DND-41 (cell line): ENCODE measurements around the gene HSPA2.
"Not testable (repeated sequence)": the region's sequence is repeated elsewhere in the genome, so short reads cannot be mapped to it uniquely, and the experiment has no call there.

Experiments used
- ATAC-seq: fragments of 200-7000 bp; cut with Tn5 transposase; 3 replicates; pipeline ENCODE4 v1.9.1; 2021; ENCODE audit warnings: low read depth; ENCODE audit not compliant: insufficient read depth
- DNase-seq: peaks from one replicate; pipeline ENCODE4 v3.0.0-alpha.2; 2020
- H2AFZ ChIP-seq: 2 replicates; pipeline ENCODE4 v1.6.0; 2012; ENCODE audit warnings: low read depth, low read length
- H3K27ac ChIP-seq: 2 replicates; pipeline ENCODE4 v1.5.1; 2012; ENCODE audit warnings: low read length, inconsistent platforms
- H3K27me3 ChIP-seq: fragments of 200-600 bp; sonication (generic); 2 replicates; pipeline ENCODE4 v1.6.0; 2012; ENCODE audit warnings: low read length, mild to moderate bottlenecking, inconsistent platforms; ENCODE audit not compliant: insufficient read depth, poor library complexity
- H3K36me3 ChIP-seq: 2 replicates; pipeline ENCODE4 v1.5.1; 2012; ENCODE audit warnings: low read length, inconsistent platforms; ENCODE audit not compliant: insufficient read depth
- H3K4me1 ChIP-seq: 2 replicates; pipeline ENCODE4 v1.5.1; 2012; ENCODE audit warnings: mild to moderate bottlenecking, low read length; ENCODE audit not compliant: insufficient read depth
- H3K4me2 ChIP-seq: 2 replicates; pipeline ENCODE4 v1.6.0; 2012; ENCODE audit warnings: mild to moderate bottlenecking, moderate library complexity, low read length, inconsistent platforms; ENCODE audit not compliant: insufficient read depth
- H3K4me3 ChIP-seq, 2 experiments: fragments of 200-600 bp in 1 of 2; shearing (Covaris generic) in 1 of 2; 2 replicates each; pipeline ENCODE4 v1.5.1; 2012 to 2016; ENCODE audit warnings: inconsistent platforms in 2 of 2, low read length in 2 of 2, mild to moderate bottlenecking in 2 of 2, low read depth in 1 of 2, moderate library complexity in 1 of 2
- H3K79me2 ChIP-seq: 2 replicates; pipeline ENCODE4 v1.6.0; 2012; ENCODE audit warnings: low read length, inconsistent platforms; ENCODE audit not compliant: insufficient read depth
- H3K9ac ChIP-seq: 2 replicates; pipeline ENCODE4 v1.6.0; 2012; ENCODE audit warnings: low read depth, mild to moderate bottlenecking, inconsistent platforms, low read length, moderate library complexity
- H3K9me3 ChIP-seq: 2 replicates; pipeline ENCODE4 v1.5.1; 2012; ENCODE audit warnings: low read length, moderate library complexity, mild to moderate bottlenecking, inconsistent platforms; ENCODE audit not compliant: insufficient read depth, severe bottlenecking
- H4K20me1 ChIP-seq: 2 replicates; pipeline ENCODE4 v1.6.0; 2012; ENCODE audit warnings: low read length; ENCODE audit not compliant: insufficient read depth
- EZH2 ChIP-seq: IDR thresholded peaks from 3 replicates; pipeline ENCODE4 v1.6.1; 2012; ENCODE audit warnings: borderline replicate concordance, low read depth, mild to moderate bottlenecking, moderate library complexity, low read length, inconsistent platforms; ENCODE audit not compliant: severe bottlenecking
- TF ChIP-seq, protein P1 (sequence below): IDR thresholded peaks from 2 replicates; pipeline ENCODE4 v1.5.1; 2012; ENCODE audit warnings: borderline replicate concordance, low read length, moderate library complexity, mild to moderate bottlenecking; ENCODE audit not compliant: poor library complexity, severe bottlenecking; ENCODE audit errors: extremely low read depth

The HSPA2 gene

DNA sequence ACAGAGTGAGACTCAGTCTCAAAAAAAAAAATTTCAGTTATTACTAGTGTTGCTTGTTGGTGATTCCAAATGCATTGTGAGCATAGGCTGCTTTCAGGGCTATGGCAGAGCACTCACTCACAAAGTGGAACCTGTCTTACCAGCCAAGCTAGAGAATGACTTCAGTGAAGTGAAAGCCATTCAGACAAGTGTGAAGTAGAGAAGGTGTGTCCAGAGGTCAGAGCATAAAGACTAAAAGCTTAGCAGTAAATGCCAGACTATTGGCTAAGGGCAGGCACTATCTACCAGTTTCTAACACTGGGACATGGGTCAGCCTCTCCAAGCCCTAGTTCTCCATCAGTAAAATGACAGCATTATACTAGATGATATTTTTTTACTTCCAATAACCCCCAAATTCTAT, 21.9 kb downstream of the HSPA2 start:
- Histone ChIP-seq H3K4me1 (no peaks in the 10 kb centered on the region), H3K36me3 (no peaks in the 10 kb centered on the region), H3K4me2 (no peak overlapping the region), H2AFZ (no peak overlapping the region), H3K9me3 (no peaks in the 10 kb centered on the region), H3K27ac (no peak overlapping the region), H3K79me2 (no peaks in the 10 kb centered on the region), H4K20me1 (no peaks in the 10 kb centered on the region), H3K9ac (no peak overlapping the region), H3K4me3 (no peak overlapping the region), H3K27me3 (peaks cover 9% of the 10 kb centered on the region)
- ATAC-seq = no peak
- TF ChIP-seq EZH2 = no peak
- TF ChIP-seq, protein P1, sequence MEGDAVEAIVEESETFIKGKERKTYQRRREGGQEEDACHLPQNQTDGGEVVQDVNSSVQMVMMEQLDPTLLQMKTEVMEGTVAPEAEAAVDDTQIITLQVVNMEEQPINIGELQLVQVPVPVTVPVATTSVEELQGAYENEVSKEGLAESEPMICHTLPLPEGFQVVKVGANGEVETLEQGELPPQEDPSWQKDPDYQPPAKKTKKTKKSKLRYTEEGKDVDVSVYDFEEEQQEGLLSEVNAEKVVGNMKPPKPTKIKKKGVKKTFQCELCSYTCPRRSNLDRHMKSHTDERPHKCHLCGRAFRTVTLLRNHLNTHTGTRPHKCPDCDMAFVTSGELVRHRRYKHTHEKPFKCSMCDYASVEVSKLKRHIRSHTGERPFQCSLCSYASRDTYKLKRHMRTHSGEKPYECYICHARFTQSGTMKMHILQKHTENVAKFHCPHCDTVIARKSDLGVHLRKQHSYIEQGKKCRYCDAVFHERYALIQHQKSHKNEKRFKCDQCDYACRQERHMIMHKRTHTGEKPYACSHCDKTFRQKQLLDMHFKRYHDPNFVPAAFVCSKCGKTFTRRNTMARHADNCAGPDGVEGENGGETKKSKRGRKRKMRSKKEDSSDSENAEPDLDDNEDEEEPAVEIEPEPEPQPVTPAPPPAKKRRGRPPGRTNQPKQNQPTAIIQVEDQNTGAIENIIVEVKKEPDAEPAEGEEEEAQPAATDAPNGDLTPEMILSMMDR = no peak
- no peak for DNase-seq

DNA sequence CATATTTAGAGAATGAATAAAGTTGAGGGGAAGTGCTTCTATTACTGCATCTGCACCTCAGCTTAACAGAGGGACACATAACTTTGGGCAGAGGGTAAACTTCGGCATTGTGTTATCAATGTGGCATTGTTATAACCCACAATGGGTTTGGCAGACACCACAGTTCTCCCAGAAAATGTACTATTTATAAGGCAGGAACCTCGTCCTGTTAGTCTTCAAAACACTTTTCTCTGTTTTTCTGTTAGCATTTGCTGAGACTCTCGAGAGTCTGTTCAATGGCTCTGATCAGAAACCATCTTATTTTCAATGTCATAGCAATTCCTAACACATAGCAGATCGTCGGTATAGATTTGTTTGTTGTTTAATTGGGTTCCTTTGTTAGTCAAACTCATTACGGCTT, 23.2 kb downstream of the HSPA2 start:
- H3K79me2 ChIP-seq = no peaks in the 10 kb centered on the region
- H3K36me3 ChIP-seq = no peaks in the 10 kb centered on the region
- no peak overlapping the region for H3K4me2 ChIP-seq
- no peaks in the 10 kb centered on the region for H3K4me1 ChIP-seq
- H3K4me3 ChIP-seq = no peak overlapping the region
- H3K27me3 ChIP-seq = peaks cover 6% of the 10 kb centered on the region
- TF ChIP-seq, protein P1 = no peak
- no peak for TF ChIP-seq EZH2
- no peak overlapping the region for H2AFZ ChIP-seq
- no peak overlapping the region for H3K9ac ChIP-seq
- H3K9me3 ChIP-seq = no peaks in the 10 kb centered on the region
- ATAC-seq (no peak), DNase-seq (no peak)
- no peaks in the 10 kb centered on the region for H4K20me1 ChIP-seq
- no peak overlapping the region for H3K27ac ChIP-seq

DNA sequence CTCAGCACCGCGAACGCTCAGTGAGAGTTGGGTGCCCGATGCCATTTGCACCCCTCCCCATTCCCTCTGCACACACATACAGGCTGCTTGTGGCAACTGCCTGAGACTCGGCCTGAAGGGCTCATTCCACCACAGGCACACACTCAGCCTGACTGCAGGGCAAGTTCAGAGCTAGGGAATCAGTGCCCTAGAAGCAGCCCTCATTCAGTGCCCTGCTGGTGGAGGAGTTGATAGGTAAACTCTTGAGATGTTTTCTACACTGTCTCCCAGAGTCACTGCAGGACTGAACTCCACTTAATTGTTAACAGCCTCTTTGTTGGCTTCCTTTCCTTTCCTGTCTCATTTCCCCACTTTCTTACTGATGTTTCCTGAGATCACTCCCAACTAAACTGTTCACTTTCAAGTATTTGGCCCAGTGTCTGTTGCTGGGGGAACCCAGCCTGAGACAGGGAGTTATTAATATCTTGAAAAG, 26.1 kb downstream of the HSPA2 start:
- Histone ChIP-seq H3K79me2 (no peaks in the 10 kb centered on the region), H3K4me1 (no peaks in the 10 kb centered on the region), H4K20me1 (no peaks in the 10 kb centered on the region), H3K27me3 (peaks cover 6% of the 10 kb centered on the region), H3K4me3 (no peak overlapping the region), H3K9ac (no peak overlapping the region), H3K27ac (no peak overlapping the region), H3K36me3 (no peaks in the 10 kb centered on the region), H2AFZ (no peak overlapping the region), H3K4me2 (no peak overlapping the region), H3K9me3 (no peaks in the 10 kb centered on the region)
- TF ChIP-seq, protein P1 = no peak
- no peak for TF ChIP-seq EZH2
- no peak for DNase-seq
- ATAC-seq = no peak

DNA sequence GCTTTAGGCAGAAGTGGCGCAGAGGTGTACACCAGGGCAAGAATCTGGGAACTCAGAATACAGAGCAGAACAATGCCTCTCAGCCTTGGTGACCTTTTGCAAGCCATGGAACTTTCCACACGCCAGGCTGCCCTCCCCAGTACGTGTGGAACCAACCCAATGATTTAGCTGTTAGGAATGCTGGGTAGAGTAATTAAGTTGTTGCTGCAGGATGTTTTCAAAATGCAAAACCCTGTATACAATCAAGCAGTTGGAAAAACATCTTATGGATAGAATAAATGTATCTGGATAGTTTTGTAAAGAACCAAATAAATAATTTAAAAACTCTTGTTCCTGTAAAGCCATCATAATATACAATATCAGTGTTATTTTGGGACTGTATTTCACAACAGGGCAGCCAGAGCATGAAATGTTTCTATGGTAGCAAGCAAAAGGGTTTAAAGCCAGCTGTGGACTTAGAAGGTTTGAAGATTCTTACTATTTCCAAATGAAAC, 28.6 kb downstream of the HSPA2 start:
- Histone ChIP-seq H3K27ac (no peak overlapping the region), H3K4me2 (no peak overlapping the region)
- TF ChIP-seq EZH2 = no peak
- TF ChIP-seq, protein P1 = no peak

DNA sequence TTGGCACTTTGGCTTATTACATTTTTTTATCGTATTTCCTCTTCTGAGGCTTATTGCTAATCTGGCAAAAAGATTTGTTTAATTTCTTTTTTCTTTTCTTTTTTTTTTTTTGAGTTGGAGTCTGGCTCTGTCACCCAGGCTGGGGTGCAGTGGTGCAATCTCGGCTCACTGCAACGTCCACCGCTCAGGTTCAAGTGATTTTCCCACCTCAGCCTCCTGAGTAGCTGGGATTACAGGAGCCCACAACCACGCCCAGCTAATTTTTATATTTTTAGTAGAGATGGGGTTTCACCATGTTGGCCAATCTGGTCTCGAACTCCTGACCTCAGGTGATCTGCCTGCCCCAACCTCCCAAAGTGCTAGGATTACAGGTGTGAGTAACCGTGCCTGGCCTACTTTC, 29.1 kb downstream of the HSPA2 start:
- not testable (repeated sequence) for H3K4me3 ChIP-seq, H3K4me2 ChIP-seq, DNase-seq, H3K4me1 ChIP-seq, H3K36me3 ChIP-seq, H4K20me1 ChIP-seq, H3K27ac ChIP-seq, H3K27me3 ChIP-seq, H3K79me2 ChIP-seq, H3K9me3 ChIP-seq, H2AFZ ChIP-seq, ATAC-seq, H3K9ac ChIP-seq

More for the DNA sequence above, 28.6 kb downstream of the HSPA2 start:
- no peaks in the 10 kb centered on the region for H3K79me2 ChIP-seq
- no peak overlapping the region for H2AFZ ChIP-seq
- H3K27me3 ChIP-seq = peaks cover 6% of the 10 kb centered on the region
- H3K36me3 ChIP-seq = no peaks in the 10 kb centered on the region
- H3K9ac ChIP-seq = no peak overlapping the region
- H3K9me3 ChIP-seq = no peaks in the 10 kb centered on the region
- no peaks in the 10 kb centered on the region for H3K4me1 ChIP-seq
- ATAC-seq (no peak), DNase-seq (no peak)
- no peak overlapping the region for H3K4me3 ChIP-seq
- no peaks in the 10 kb centered on the region for H4K20me1 ChIP-seq
